Neural crest cell (in vitro differentiated cells): ENCODE data around the gene CDK15. TPM values are rescaled to one million over a fixed set of nuclear protein-coding genes. Genes with fewer than 3 reads are reported as not detected.

Experiments used
- DNase-seq: peaks from one replicate; pipeline ENCODE4 v3.0.0; 2021; ENCODE audit warnings: low read depth, mixed read lengths, low spot score
- H3K27ac Mint-ChIP-seq: one replicate; pipeline ENCODE4 v1.8.0; 2021; ENCODE audit warnings: mild to moderate bottlenecking, mixed read lengths; ENCODE audit not compliant: unreplicated experiment
- H3K27me3 Mint-ChIP-seq: 2 replicates; pipeline ENCODE4 v1.8.0; 2021; ENCODE audit warnings: low read depth, mild to moderate bottlenecking, mixed read lengths
- H3K36me3 Mint-ChIP-seq: 2 replicates; pipeline ENCODE4 v1.8.0; 2021; ENCODE audit warnings: low read depth, mild to moderate bottlenecking, mixed read lengths
- H3K4me1 Mint-ChIP-seq: 2 replicates; pipeline ENCODE4 v1.8.0; 2021; ENCODE audit warnings: mixed read lengths
- H3K4me3 Mint-ChIP-seq: one replicate; pipeline ENCODE4 v1.8.0; 2021; ENCODE audit warnings: mild to moderate bottlenecking, mixed read lengths
- H3K9me3 Mint-ChIP-seq: 2 replicates; pipeline ENCODE4 v1.8.0; 2021; ENCODE audit warnings: mixed read lengths
- CTCF ChIP-seq: fragments of 200-600 bp; sonication (generic); conservative IDR thresholded peaks from 2 replicates; pipeline ENCODE4 v1.5.0; 2021; ENCODE audit warnings: antibody characterized with exemption, mild to moderate bottlenecking
- total RNA-seq: library from RNA; stranded (reverse); gene quantifications from 2 replicates; pipeline ENCODE4 v1.2.1, GENCODE V29; 2021

Gene CDK15
- total RNA-seq, 1 donor from 2014 or later = not detected

DNA sequence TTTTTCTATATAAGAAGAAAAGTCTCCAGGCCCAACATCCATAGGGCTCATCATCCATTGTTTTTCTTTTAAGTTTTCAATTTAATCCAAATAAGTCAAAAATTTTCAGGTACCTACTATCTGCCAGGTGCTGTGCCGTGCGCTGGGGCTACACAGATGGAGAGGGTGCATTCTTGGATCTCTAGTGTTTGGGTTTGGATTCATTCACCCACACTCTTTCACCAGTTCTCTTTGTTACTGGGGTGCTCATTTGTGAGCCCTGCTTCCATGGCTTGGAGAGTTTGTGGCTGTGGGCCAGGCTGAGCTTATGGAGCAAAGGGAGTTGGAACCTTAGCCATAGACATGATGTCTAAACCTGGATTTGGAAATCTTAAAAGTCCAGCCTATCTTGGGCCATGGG lies 51.0 kb downstream of the CDK15 start:
- H3K27ac Mint-ChIP-seq = peak overlapping the region; percentile 88
- no peak for DNase-seq
- H3K4me3 Mint-ChIP-seq = no peak overlapping the region
- H3K9me3 Mint-ChIP-seq = no peaks in the 10 kb centered on the region
- H3K27me3 Mint-ChIP-seq = no peaks in the 10 kb centered on the region
- no peak for TF ChIP-seq CTCF
- H3K36me3 Mint-ChIP-seq = no peaks in the 10 kb centered on the region
- peaks cover 61% of the 10 kb centered on the region for H3K4me1 Mint-ChIP-seq

GRCh38 chr2:201858281-201859184 lies 52.2 kb downstream of the CDK15 start:
- TF ChIP-seq CTCF = no peak
- H3K36me3 Mint-ChIP-seq = no peaks in the 10 kb centered on the region

DNA sequence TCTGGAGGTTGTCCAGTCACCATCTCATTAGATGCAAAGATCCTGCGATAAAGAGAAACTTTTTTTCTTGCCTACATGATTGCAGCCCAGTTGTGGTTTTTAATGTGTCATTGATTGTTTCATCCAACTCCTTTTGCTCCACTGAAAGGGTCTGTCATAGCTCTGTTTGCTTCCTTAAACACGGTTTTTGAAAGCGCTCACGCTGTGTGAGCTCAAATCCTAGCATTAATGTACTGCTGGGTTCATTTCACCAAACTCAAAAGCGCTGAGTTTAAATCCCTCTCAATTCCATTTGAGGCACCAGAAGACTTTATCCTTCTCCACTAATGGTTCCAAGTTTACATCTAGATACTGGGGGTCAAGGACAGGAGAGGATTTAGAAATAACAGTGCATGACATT lies 53.6 kb downstream of the CDK15 start:
- TF ChIP-seq CTCF = no peak
- Mint-ChIP-seq H3K36me3 (no peaks in the 10 kb centered on the region), H3K27ac (no peak overlapping the region), H3K9me3 (no peaks in the 10 kb centered on the region), H3K27me3 (no peaks in the 10 kb centered on the region), H3K4me3 (no peak overlapping the region), H3K4me1 (peaks cover 49% of the 10 kb centered on the region)
- DNase-seq = no peak

More at GRCh38 chr2:201858281-201859184, 52.2 kb downstream of the CDK15 start:
- no peaks in the 10 kb centered on the region for H3K9me3 Mint-ChIP-seq
- H3K4me3 Mint-ChIP-seq = peak overlapping the region; percentile 78
- DNase-seq = peak; percentile 45
- H3K27ac Mint-ChIP-seq = peak overlapping the region; percentile 57
- no peaks in the 10 kb centered on the region for H3K27me3 Mint-ChIP-seq
- peaks cover 50% of the 10 kb centered on the region for H3K4me1 Mint-ChIP-seq

GRCh38 chr2:201860636-201861066 lies 54.3 kb downstream of the CDK15 start:
- DNase-seq = peak; percentile 57
- TF ChIP-seq CTCF = peak; percentile 87
- Mint-ChIP-seq H3K27ac (no peak overlapping the region), H3K4me1 (peaks cover 44% of the 10 kb centered on the region), H3K9me3 (no peaks in the 10 kb centered on the region), H3K36me3 (no peaks in the 10 kb centered on the region), H3K27me3 (no peaks in the 10 kb centered on the region), H3K4me3 (peak overlapping the region; percentile 1)

DNA sequence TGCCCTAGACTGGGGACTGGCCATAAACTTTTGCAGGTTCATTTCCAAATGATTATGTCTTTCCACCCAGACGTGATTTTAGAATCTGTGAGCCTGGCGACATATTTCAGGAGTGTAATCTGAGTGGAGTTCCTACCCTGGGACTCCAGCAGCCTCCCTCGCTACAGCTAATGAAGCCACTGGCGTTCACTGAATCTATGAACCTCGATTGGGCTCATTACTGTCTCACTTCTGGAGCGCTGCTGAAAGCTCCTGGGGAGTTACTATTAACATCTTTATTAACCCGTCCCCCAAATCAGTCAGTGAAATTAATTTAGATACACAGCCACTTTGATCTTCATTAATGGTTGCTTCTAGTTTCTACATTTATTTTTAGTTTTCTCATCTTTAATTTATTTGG lies 56.5 kb downstream of the CDK15 start:
- DNase-seq = no peak
- no peak for TF ChIP-seq CTCF
- Mint-ChIP-seq H3K27me3 (no peaks in the 10 kb centered on the region), H3K27ac (peak overlapping the region; percentile 32), H3K4me1 (peaks cover 48% of the 10 kb centered on the region), H3K4me3 (no peak overlapping the region), H3K9me3 (no peaks in the 10 kb centered on the region), H3K36me3 (no peaks in the 10 kb centered on the region)
